Kidney tubule cell (primary cell): ENCODE data around the gene SLC25A22.

ENCODE experiments used
- DNase-seq: peaks from one replicate; pipeline ENCODE4 v3.0.0-alpha.2; 2018; ENCODE audit warnings: low spot score

The SLC25A22 gene

GRCh38 chr11:798093-798713 lies at the start of gene SLC25A22:
TSS of gene SLC25A22 (minus strand) at chr11:798281. CDS start at chr11:795006, 3,275 bp downstream.
- peak; percentile 84 for DNase-seq

- no peak for DNase-seq
Observed at GRCh38 chr11:847876-848275, 49.8 kb upstream of the SLC25A22 start.

- DNase-seq: peak; percentile 38
Observed at GRCh38 chr11:846496-847098, 48.5 kb upstream of the SLC25A22 start.

GRCh38 chr11:845872-846495 lies 47.9 kb upstream of the SLC25A22 start:
- DNase-seq: no peak

GRCh38 chr11:844693-845644 lies 46.9 kb upstream of the SLC25A22 start:
- DNase-seq: peak; percentile 84

GRCh38 chr11:843818-844692 lies 46.0 kb upstream of the SLC25A22 start:
- DNase-seq: peak; percentile 93

GRCh38 chr11:843086-843734 lies 45.1 kb upstream of the SLC25A22 start:
- peak; percentile 36 for DNase-seq

GRCh38 chr11:842370-843002 lies 44.4 kb upstream of the SLC25A22 start, which contains the start of the genes POLR2L and TSPAN4:
TSS of gene POLR2L (minus strand) at chr11:842529. CDS start at chr11:842508, 21 bp downstream.
TSS of gene TSPAN4 (plus strand) at chr11:842852. CDS start at chr11:850305, 7,453 bp downstream.
- DNase-seq: peak; percentile 92

- DNase-seq: no peak
Observed at GRCh38 chr11:841981-842369, 43.9 kb upstream of the SLC25A22 start.

- DNase-seq: peak; percentile 42
Observed at GRCh38 chr11:839875-840617, 42.0 kb upstream of the SLC25A22 start.

- DNase-seq: no peak
Observed at GRCh38 chr11:839280-839623, 41.2 kb upstream of the SLC25A22 start.

- DNase-seq: peak; percentile 25
Observed at GRCh38 chr11:838441-839279, 40.6 kb upstream of the SLC25A22 start.

- DNase-seq: no peak
Observed at GRCh38 chr11:837990-838307, 39.9 kb upstream of the SLC25A22 start.

GRCh38 chr11:837189-837989 lies 39.3 kb upstream of the SLC25A22 start:
- DNase-seq: no peak

- no peak for DNase-seq
Observed at GRCh38 chr11:836700-837099, 38.6 kb upstream of the SLC25A22 start.

GRCh38 chr11:836274-836673 lies 38.2 kb upstream of the SLC25A22 start:
- no peak for DNase-seq

GRCh38 chr11:834371-835316 lies 36.6 kb upstream of the SLC25A22 start:
- peak; percentile 99 for DNase-seq
